Right lobe of liver (tissue), 6 donors: ENCODE results near the gene ARHGEF19. TPM values are rescaled to one million over a fixed set of nuclear protein-coding genes. Genes with fewer than 3 reads are reported as not detected.
"Not testable (repeated sequence)": the region's sequence is repeated elsewhere in the genome, so short reads cannot be mapped to it uniquely, and the experiment has no call there.

Experiments
- ATAC-seq, 4 donors: fragments of 200-7000 bp; cut with Tn5 transposase; one replicate each; pipeline ENCODE4 v1.9.1; 2020; ENCODE audit warnings: mild to moderate bottlenecking in 4 of 4, moderate library complexity in 4 of 4
- DNase-seq, 3 donors: peaks; one replicate each; pipeline ENCODE4 v3.0.0-alpha.2; 2020
- H3K27ac ChIP-seq, 3 donors: fragments of 200-600 bp; one replicate each; pipeline ENCODE4 v1.8.0; 2022
- H3K27me3 ChIP-seq, 2 donors: fragments of 200-600 bp; one replicate each; pipeline ENCODE4 v1.8.0; 2022
- H3K36me3 ChIP-seq, 4 donors: fragments of 200-600 bp; sonication (generic) in 1 of 4; one replicate each; pipeline versions ENCODE4 v1.5.1 to v1.8.0; 2017 to 2022; ENCODE audit warnings: control low read depth in 1 of 4
- H3K4me1 ChIP-seq, 4 donors: fragments of 200-600 bp; sonication (generic) in 1 of 4; one replicate each; pipeline versions ENCODE4 v1.5.1 to v1.8.0; 2017 to 2022; ENCODE audit warnings: control low read depth in 1 of 4
- H3K4me3 ChIP-seq, 3 donors: fragments of 200-600 bp; one replicate each; pipeline ENCODE4 v1.8.0; 2022
- H3K9me3 ChIP-seq, 4 donors: fragments of 200-600 bp; sonication (generic) in 1 of 4; one replicate each; pipeline versions ENCODE4 v1.5.1 to v1.8.0; 2017 to 2022; ENCODE audit warnings: control low read depth in 1 of 4
- CTCF ChIP-seq, 4 donors: fragments of 200-600 bp in 3 of 4; fragments of 450-650 bp in 1 of 4; IDR thresholded peaks; one replicate each; pipeline versions ENCODE4 v1.5.1 to v1.8.0; 2016 to 2022; ENCODE audit warnings: antibody characterized with exemption in 4 of 4, mild to moderate bottlenecking in 2 of 4
- POLR2A ChIP-seq: fragments of 450-650 bp; IDR thresholded peaks from one replicate; pipeline ENCODE4 v1.6.1; 2017; ENCODE audit warnings: antibody characterized with exemption, mild to moderate bottlenecking
- WGBS: methylation state at CpG from one replicate; pipeline ENCODE4 v1.1.6; 2018; ENCODE audit warnings: low coverage, low lambda C conversion rate; ENCODE audit not compliant: insufficient coverage; ENCODE audit errors: missing lambda C conversion rate; 5-methylcytosine and 5-hydroxymethylcytosine counted together
- intact Hi-C, 2 donors: fragments of 100-400 bp; cut with DNase I; formaldehyde crosslinking; loops; one replicate each; pipeline versions ENCODE4 v1.11.2 to v1.14.1; 2022
- total RNA-seq, 6 experiments: library from RNA; depleted of rRNA in 2 of 6; stranded (reverse); fragments of >200 nt in 2 of 6; fragmentation: NEBNext Ultra II Directional in 3 of 6; extraction: Animal tissue kit (Norgen Biotek cat#: 25700) in 3 of 6; gene quantifications; one replicate each; pipeline versions ENCODE4 v1.1.0 to v1.2.4, GENCODE V29; 2016 to 2023
- donor health status: DM: no; HTN: yes; CAD: no.
- donor health status: DM: no; HTN: no; CAD: no.
- donor health status: DM: no; HTN: no; CAD: no.
- donor health status: DM: no; HTN: yes; CAD: no.
- donor health status: DM: no; HTN: yes; CAD: no.

The ARHGEF19 gene
- total RNA-seq, 6 experiments from 2014 or later: 0.31 to 2.8 (median 1.5) TPM

GRCh38 chr1:16172218-16172830 is 40.1 kb downstream of the ARHGEF19 start:
- Histone ChIP-seq H3K4me3 (no peak overlapping the region), H3K9me3 (no peaks in the 10 kb centered on the region), H3K27ac (no peak overlapping the region), H3K27me3 (no peaks in the 10 kb centered on the region), H3K4me1 (peaks cover 2 to 28% (median 14%) of the 10 kb centered on the region in 4 donors), H3K36me3 (no peaks in the 10 kb centered on the region)
- intact Hi-C loops: no loop called here
- 88% methylated on average over 9 of the region's 15 CpGs for WGBS
- no peak for ATAC-seq
- no peak for TF ChIP-seq CTCF (IDR thresholded peaks at IDR 0.05)
- no peak for TF ChIP-seq POLR2A
- no peak for DNase-seq

GRCh38 chr1:16171314-16172151 is 40.9 kb downstream of the ARHGEF19 start:
- TF ChIP-seq CTCF (IDR thresholded peaks at IDR 0.05): no peak
- TF ChIP-seq POLR2A: no peak
- H3K27me3 ChIP-seq: no peaks in the 10 kb centered on the region
- intact Hi-C loops: no loop called here
- H3K36me3 ChIP-seq: no peaks in the 10 kb centered on the region
- 24% methylated on average over 2 of the region's 19 CpGs for WGBS
- no peak overlapping the region for H3K27ac ChIP-seq
- ATAC-seq: no peak
- no peak overlapping the region for H3K4me3 ChIP-seq
- no peak for DNase-seq
- H3K4me1 ChIP-seq: peaks cover 2 to 20% (median 11%) of the 10 kb centered on the region in 4 donors
- no peaks in the 10 kb centered on the region for H3K9me3 ChIP-seq

GRCh38 chr1:16170283-16170673 is 42.2 kb downstream of the ARHGEF19 start:
- no peak overlapping the region for H3K4me3 ChIP-seq
- H3K27ac ChIP-seq: no peak overlapping the region
- no peak for ATAC-seq
- intact Hi-C loops: no loop called here
- TF ChIP-seq CTCF (IDR thresholded peaks at IDR 0.05): no peak
- TF ChIP-seq POLR2A: no peak
- no peaks in the 10 kb centered on the region for H3K27me3 ChIP-seq
- no peaks in the 10 kb centered on the region for H3K9me3 ChIP-seq
- no peak for DNase-seq
- H3K36me3 ChIP-seq: no peaks in the 10 kb centered on the region
- WGBS: 83% methylated on average over 1 of the region's 3 CpGs
- H3K4me1 ChIP-seq: peaks cover 0 to 9% (median 4%) of the 10 kb centered on the region in 4 donors

- TF ChIP-seq POLR2A: no peak
- TF ChIP-seq CTCF (IDR thresholded peaks at IDR 0.05): no peak
- no peak overlapping the region for H3K27ac ChIP-seq
- H3K4me3 ChIP-seq: no peak overlapping the region
- no peaks in the 10 kb centered on the region for H3K27me3 ChIP-seq
- intact Hi-C loops: no loop called here
- peaks cover 0 to 4% (median under 1%) of the 10 kb centered on the region in 4 donors for H3K4me1 ChIP-seq
- DNase-seq (no peak), ATAC-seq (no peak)
- H3K36me3 ChIP-seq: no peaks in the 10 kb centered on the region
- 61% methylated on average over 8 of the region's 13 CpGs for WGBS
- H3K9me3 ChIP-seq: no peaks in the 10 kb centered on the region
Measured at GRCh38 chr1:16168622-16169360, 43.7 kb downstream of the ARHGEF19 start.

- H3K27me3 ChIP-seq, intact Hi-C loops, ATAC-seq, DNase-seq, H3K27ac ChIP-seq, H3K9me3 ChIP-seq, H3K36me3 ChIP-seq, H3K4me1 ChIP-seq, H3K4me3 ChIP-seq: not testable (repeated sequence)
- 68% methylated on average over 4 of the region's 10 CpGs for WGBS
Measured at GRCh38 chr1:16168144-16168495, 44.3 kb downstream of the ARHGEF19 start.
